Osteoblast (primary cell): ENCODE measurements around the gene NDNF. TPM values are rescaled to one million over a fixed set of nuclear protein-coding genes. Genes with fewer than 3 reads are reported as not detected.

Experiments used
- DNase-seq: peaks from one replicate; pipeline ENCODE4 v3.0.0; 2011; ENCODE audit warnings: low spot score, mixed read lengths; ENCODE audit not compliant: insufficient read length; ENCODE audit errors: missing footprints
- H2AFZ ChIP-seq: 2 replicates; pipeline ENCODE4 v1.6.0; 2011; ENCODE audit warnings: mild to moderate bottlenecking, low read length
- H3K27ac ChIP-seq: 2 replicates; pipeline ENCODE4 v1.5.1; 2011; ENCODE audit warnings: mild to moderate bottlenecking, low read depth, low read length, moderate library complexity
- H3K27me3 ChIP-seq: 2 replicates; pipeline ENCODE4 v1.6.0; 2012; ENCODE audit warnings: mild to moderate bottlenecking, control low read depth, inconsistent platforms, low read length, moderate library complexity; ENCODE audit not compliant: insufficient read depth
- H3K36me3 ChIP-seq: 2 replicates; pipeline ENCODE4 v1.5.1; 2011; ENCODE audit warnings: mild to moderate bottlenecking, low read length, control low read depth, moderate library complexity; ENCODE audit not compliant: insufficient read depth
- H3K4me1 ChIP-seq: 2 replicates; pipeline ENCODE4 v1.5.1; 2011; ENCODE audit warnings: mild to moderate bottlenecking, low read length, control low read depth, moderate library complexity; ENCODE audit not compliant: insufficient read depth
- H3K4me2 ChIP-seq: 2 replicates; pipeline ENCODE4 v1.6.0; 2011; ENCODE audit warnings: mild to moderate bottlenecking, low read length; ENCODE audit not compliant: insufficient read depth
- H3K4me3 ChIP-seq: fragments of 200-600 bp; sonication (generic); 3 replicates; pipeline ENCODE4 v1.5.1; 2012; ENCODE audit warnings: mild to moderate bottlenecking, low read length, inconsistent platforms; ENCODE audit not compliant: insufficient read depth
- H3K79me2 ChIP-seq: 2 replicates; pipeline ENCODE4 v1.6.0; 2012; ENCODE audit warnings: mild to moderate bottlenecking, low read length, control low read depth, inconsistent platforms; ENCODE audit not compliant: insufficient read depth
- H3K9me3 ChIP-seq: 2 replicates; pipeline ENCODE4 v1.5.1; 2011; ENCODE audit warnings: low read depth, low read length, control low read depth
- H4K20me1 ChIP-seq: 2 replicates; pipeline ENCODE4 v1.6.0; 2012; ENCODE audit warnings: mild to moderate bottlenecking, low read length, control low read depth; ENCODE audit not compliant: insufficient read depth
- total RNA-seq: library from RNA; depleted of rRNA; stranded (reverse); fragments of >200 nt; gene quantifications from 2 replicates; pipeline ENCODE4 v1.2.3, GENCODE V29; 2012
- TF ChIP-seq, protein P1 (sequence below): IDR thresholded peaks from 2 replicates; pipeline ENCODE4 v1.5.1; 2011; ENCODE audit warnings: mild to moderate bottlenecking, low read depth, low read length, moderate library complexity; ENCODE audit errors: extremely low read depth

Gene NDNF
- total RNA-seq, 1 donor = 9.8 TPM

- Histone ChIP-seq H4K20me1 (no peaks in the 10 kb centered on the region), H3K4me1 (no peaks in the 10 kb centered on the region), H3K79me2 (no peaks in the 10 kb centered on the region), H3K4me2 (no peak overlapping the region), H3K36me3 (no peaks in the 10 kb centered on the region), H3K9me3 (no peaks in the 10 kb centered on the region), H3K4me3 (no peak overlapping the region), H3K27ac (no peak overlapping the region), H3K27me3 (no peaks in the 10 kb centered on the region), H2AFZ (no peak overlapping the region)
- TF ChIP-seq, protein P1, sequence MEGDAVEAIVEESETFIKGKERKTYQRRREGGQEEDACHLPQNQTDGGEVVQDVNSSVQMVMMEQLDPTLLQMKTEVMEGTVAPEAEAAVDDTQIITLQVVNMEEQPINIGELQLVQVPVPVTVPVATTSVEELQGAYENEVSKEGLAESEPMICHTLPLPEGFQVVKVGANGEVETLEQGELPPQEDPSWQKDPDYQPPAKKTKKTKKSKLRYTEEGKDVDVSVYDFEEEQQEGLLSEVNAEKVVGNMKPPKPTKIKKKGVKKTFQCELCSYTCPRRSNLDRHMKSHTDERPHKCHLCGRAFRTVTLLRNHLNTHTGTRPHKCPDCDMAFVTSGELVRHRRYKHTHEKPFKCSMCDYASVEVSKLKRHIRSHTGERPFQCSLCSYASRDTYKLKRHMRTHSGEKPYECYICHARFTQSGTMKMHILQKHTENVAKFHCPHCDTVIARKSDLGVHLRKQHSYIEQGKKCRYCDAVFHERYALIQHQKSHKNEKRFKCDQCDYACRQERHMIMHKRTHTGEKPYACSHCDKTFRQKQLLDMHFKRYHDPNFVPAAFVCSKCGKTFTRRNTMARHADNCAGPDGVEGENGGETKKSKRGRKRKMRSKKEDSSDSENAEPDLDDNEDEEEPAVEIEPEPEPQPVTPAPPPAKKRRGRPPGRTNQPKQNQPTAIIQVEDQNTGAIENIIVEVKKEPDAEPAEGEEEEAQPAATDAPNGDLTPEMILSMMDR = no peak
- DNase-seq = no peak
Observed at GRCh38 chr4:121057466-121057922, 14.8 kb downstream of the NDNF start.

DNA sequence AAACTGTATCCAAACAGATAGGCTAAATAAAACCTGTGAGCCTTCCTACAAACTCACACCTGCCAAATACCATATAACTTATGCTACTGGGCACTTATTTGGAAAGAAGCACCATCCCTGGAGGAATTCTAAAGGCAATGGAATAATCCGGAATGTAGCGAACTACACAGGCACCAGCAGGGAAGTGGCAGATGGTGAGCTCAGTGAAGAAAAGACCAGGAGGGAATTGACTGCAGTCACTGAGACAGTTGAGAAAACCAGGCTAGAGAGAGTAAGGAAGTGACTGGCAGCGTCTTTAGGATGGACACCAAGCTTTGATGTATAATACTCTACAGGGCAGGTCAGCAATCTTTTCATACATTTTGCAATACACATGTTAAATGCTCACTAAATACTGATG, 16.3 kb downstream of the NDNF start:
- H3K27ac ChIP-seq = no peak overlapping the region
- H3K4me3 ChIP-seq = no peak overlapping the region
- H3K27me3 ChIP-seq = no peaks in the 10 kb centered on the region
- TF ChIP-seq, protein P1 = no peak
- DNase-seq = no peak
- H3K4me2 ChIP-seq = no peak overlapping the region
- no peaks in the 10 kb centered on the region for H3K4me1 ChIP-seq
- H3K9me3 ChIP-seq = no peaks in the 10 kb centered on the region
- no peaks in the 10 kb centered on the region for H3K36me3 ChIP-seq
- H3K79me2 ChIP-seq = no peaks in the 10 kb centered on the region
- H2AFZ ChIP-seq = no peak overlapping the region
- H4K20me1 ChIP-seq = no peaks in the 10 kb centered on the region

DNA sequence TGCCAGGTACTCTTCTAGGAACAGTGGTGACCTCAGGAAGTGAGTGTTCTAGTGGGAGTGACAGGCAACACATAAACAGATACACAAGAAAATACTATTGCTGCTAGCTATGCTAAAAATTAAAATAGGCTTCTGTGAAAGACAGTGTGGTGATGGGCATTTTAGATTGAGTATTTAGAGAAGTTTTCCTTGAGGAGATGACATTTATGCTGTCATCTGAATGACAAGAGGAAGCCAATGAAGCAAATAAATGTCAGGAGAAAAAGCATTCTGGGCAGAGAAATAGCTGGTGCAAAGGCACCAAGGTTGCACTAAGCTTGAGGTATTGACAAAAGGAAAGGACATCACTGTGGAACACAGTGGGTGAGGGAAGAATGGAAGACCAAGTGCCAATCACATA, 18.0 kb downstream of the NDNF start:
- no peaks in the 10 kb centered on the region for H3K79me2 ChIP-seq
- TF ChIP-seq, protein P1 = no peak

GRCh38 chr4:121053601-121054143, 18.7 kb downstream of the NDNF start:
- TF ChIP-seq, protein P1 = no peak
- Histone ChIP-seq H3K4me3 (no peak overlapping the region), H3K79me2 (no peaks in the 10 kb centered on the region), H3K4me2 (no peak overlapping the region), H3K4me1 (no peaks in the 10 kb centered on the region), H3K27ac (no peak overlapping the region), H3K9me3 (no peaks in the 10 kb centered on the region), H3K27me3 (no peaks in the 10 kb centered on the region), H2AFZ (no peak overlapping the region), H3K36me3 (no peaks in the 10 kb centered on the region), H4K20me1 (no peaks in the 10 kb centered on the region)
- no peak for DNase-seq

More for the DNA sequence above, 18.0 kb downstream of the NDNF start:
- DNase-seq = no peak
- Histone ChIP-seq H3K27me3 (no peaks in the 10 kb centered on the region), H2AFZ (no peak overlapping the region), H3K36me3 (no peaks in the 10 kb centered on the region), H3K9me3 (no peaks in the 10 kb centered on the region), H3K4me2 (no peak overlapping the region), H4K20me1 (no peaks in the 10 kb centered on the region), H3K4me3 (no peak overlapping the region), H3K4me1 (no peaks in the 10 kb centered on the region), H3K27ac (no peak overlapping the region)
